Peyer's patch (tissue), 4 donors: ENCODE results near the gene ELF1. TPM values are rescaled to one million over a fixed set of nuclear protein-coding genes. Genes with fewer than 3 reads are reported as not detected.

Experiments used
- DNase-seq, 3 donors: peaks; one replicate each; pipeline ENCODE4 v3.0.0-alpha.2; 2017 to 2019
- H3K27ac ChIP-seq, 4 donors: fragments of 200-600 bp; sonication (generic); one replicate each; pipeline ENCODE4 v1.5.1; 2016 to 2019
- H3K27me3 ChIP-seq, 2 donors: fragments of 200-600 bp; sonication (generic); one replicate each; pipeline ENCODE4 v1.5.1; 2019
- H3K36me3 ChIP-seq, 3 donors: fragments of 200-600 bp; sonication (generic); one replicate each; pipeline ENCODE4 v1.5.1; 2016 to 2019
- H3K4me1 ChIP-seq, 4 donors: fragments of 200-600 bp; sonication (generic); one replicate each; pipeline ENCODE4 v1.5.1; 2016 to 2019
- H3K4me3 ChIP-seq, 4 donors: fragments of 200-600 bp; sonication (generic); 1 replicate in 3 of 4; 2 replicates in 1 of 4; pipeline ENCODE4 v1.5.1; 2016 to 2019; ENCODE audit warnings: mild to moderate bottlenecking in 1 of 4
- H3K9me3 ChIP-seq, 4 donors: fragments of 200-600 bp; sonication (generic); one replicate each; pipeline ENCODE4 v1.5.1; 2016 to 2019; ENCODE audit warnings: mild to moderate bottlenecking in 1 of 4
- POLR2A ChIP-seq, 2 donors: fragments of 450-650 bp; IDR thresholded peaks; one replicate each; pipeline ENCODE4 v1.5.1; 2017; ENCODE audit warnings: antibody characterized with exemption in 2 of 2, mild to moderate bottlenecking in 2 of 2, moderate library complexity in 2 of 2
- total RNA-seq, 4 donors: library from RNA; depleted of rRNA; stranded (reverse); fragments of >200 nt; gene quantifications; one replicate each; pipeline ENCODE4 v1.1.0, GENCODE V29; 2016
- TF ChIP-seq, protein P1 (sequence below), 6 experiments: fragments of 450-650 bp in 4 of 6; fragments of 200-600 bp in 2 of 6; sonication (generic) in 1 of 6; IDR thresholded peaks; one replicate each; pipeline ENCODE4 v1.5.1; 2017 to 2019; ENCODE audit warnings: antibody characterized with exemption in 6 of 6, mild to moderate bottlenecking in 3 of 6, moderate library complexity in 1 of 6

Gene ELF1
- total RNA-seq, 4 donors from 2014 or later, result 77.7 to 145 (median 106) TPM

DNA sequence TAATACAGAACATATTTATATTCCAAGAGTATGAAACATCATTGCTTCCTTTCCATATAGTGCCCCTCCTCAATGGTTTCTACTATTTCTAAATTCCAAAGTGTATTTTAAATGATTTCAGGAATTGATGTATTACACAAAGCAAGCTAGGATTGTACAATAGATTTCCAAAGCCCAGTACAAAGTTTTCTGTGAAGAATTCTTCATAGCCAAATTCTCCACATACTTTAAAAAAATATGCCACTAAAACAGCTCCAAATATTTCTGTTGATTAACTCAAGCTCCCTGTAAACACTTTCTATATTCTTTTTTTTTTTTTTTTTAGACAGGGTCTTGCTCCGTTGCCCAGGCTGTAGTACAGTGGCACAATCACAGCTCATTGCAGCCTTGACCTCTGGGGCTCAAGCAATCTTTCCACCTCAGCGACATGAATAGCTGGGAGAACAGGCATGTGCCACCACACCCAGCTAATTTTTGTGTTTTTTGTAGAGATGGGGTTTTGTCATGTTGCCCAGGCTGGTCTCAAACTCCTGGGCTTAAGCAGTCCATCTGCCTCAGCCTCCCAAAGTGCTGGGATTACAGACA is 50.6 kb downstream of the ELF1 start:
- no peak for DNase-seq
- Histone ChIP-seq H3K4me3 (no peak overlapping the region), H3K27ac (no peak overlapping the region), H3K4me1 (peaks cover 0 to 71% (median 21%) of the 10 kb centered on the region in 4 donors), H3K27me3 (no peaks in the 10 kb centered on the region), H3K9me3 (no peaks in the 10 kb centered on the region), H3K36me3 (no peaks in the 10 kb centered on the region)
- TF ChIP-seq POLR2A (IDR thresholded peaks at IDR 0.05), result no peak
- TF ChIP-seq, protein P1, sequence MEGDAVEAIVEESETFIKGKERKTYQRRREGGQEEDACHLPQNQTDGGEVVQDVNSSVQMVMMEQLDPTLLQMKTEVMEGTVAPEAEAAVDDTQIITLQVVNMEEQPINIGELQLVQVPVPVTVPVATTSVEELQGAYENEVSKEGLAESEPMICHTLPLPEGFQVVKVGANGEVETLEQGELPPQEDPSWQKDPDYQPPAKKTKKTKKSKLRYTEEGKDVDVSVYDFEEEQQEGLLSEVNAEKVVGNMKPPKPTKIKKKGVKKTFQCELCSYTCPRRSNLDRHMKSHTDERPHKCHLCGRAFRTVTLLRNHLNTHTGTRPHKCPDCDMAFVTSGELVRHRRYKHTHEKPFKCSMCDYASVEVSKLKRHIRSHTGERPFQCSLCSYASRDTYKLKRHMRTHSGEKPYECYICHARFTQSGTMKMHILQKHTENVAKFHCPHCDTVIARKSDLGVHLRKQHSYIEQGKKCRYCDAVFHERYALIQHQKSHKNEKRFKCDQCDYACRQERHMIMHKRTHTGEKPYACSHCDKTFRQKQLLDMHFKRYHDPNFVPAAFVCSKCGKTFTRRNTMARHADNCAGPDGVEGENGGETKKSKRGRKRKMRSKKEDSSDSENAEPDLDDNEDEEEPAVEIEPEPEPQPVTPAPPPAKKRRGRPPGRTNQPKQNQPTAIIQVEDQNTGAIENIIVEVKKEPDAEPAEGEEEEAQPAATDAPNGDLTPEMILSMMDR (IDR thresholded peaks at IDR 0.05), result no peak

DNA sequence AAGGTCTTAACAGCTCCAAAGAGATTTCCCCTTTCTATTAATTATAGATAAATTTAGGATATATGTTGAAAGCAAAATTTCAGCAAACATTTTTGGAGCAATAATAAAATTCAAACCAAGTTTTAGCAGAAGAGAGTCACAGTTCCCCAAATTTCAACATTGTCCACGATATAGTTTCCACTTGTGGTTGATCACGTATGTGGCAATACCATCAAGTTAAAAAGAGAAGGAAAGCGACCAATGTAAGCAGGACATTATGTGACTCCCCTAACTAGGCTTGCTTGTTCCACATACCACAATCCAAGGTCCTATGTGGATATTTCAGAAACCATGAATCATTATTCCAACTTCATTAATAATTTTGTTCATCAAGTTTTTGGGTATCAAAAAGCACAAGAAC is 52.8 kb downstream of the ELF1 start:
- Histone ChIP-seq H3K9me3 (no peaks in the 10 kb centered on the region), H3K4me1 (peaks cover 0 to 63% (median 22%) of the 10 kb centered on the region in 4 donors), H3K27me3 (no peaks in the 10 kb centered on the region), H3K27ac (no peak overlapping the region), H3K4me3 (no peak overlapping the region), H3K36me3 (no peaks in the 10 kb centered on the region)
- TF ChIP-seq POLR2A (IDR thresholded peaks at IDR 0.05), result no peak
- TF ChIP-seq, protein P1 (IDR thresholded peaks at IDR 0.05), result no peak
- no peak for DNase-seq

DNA sequence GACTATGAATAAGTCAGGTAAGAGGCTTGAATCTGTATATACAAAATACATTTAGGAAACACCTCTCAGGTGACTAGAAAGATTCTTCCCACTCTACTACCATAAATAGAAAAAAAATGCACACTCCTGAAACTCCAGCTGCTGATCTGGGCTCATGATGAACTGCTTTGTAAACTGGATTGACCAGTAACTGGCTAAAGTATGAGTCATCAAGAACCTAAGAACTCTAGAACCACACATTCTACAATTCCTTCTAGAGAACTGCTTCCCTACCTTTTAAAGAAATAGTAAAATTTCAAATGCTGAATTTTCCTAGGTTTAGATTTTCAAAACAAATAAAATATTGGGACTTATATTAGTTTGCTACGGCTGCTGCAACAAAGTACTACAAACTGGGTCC is 55.2 kb downstream of the ELF1 start:
- H3K36me3 ChIP-seq, result peaks cover 0 to 3% (median 0%) of the 10 kb centered on the region in 3 donors
- no peaks in the 10 kb centered on the region for H3K9me3 ChIP-seq
- no peak for DNase-seq
- TF ChIP-seq, protein P1 (IDR thresholded peaks at IDR 0.05), result no peak
- TF ChIP-seq POLR2A (IDR thresholded peaks at IDR 0.05), result no peak
- no peaks in the 10 kb centered on the region for H3K27me3 ChIP-seq
- H3K4me1 ChIP-seq, result peaks cover 0 to 48% (median 16%) of the 10 kb centered on the region in 4 donors
- no peak overlapping the region for H3K27ac ChIP-seq
- H3K4me3 ChIP-seq, result no peak overlapping the region

DNA sequence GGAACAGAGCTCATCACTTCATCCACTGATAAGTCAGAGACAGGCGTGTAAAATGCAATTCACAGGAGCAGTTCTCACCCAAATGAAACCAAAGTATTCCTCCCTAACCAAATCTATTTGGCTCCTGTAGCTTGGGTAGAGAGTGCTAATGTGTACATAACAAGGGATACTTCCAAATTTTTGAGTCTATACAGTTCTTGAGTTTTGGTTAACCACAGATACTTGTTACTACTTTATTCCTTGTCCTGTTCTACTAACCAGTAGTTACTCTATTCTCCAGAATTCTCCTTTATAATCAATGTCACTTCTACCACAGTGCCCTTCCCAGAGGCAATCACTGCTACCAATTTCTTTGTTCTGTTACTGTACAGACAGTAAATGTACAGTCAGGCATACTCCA is 57.3 kb downstream of the ELF1 start:
- H3K27me3 ChIP-seq, result no peaks in the 10 kb centered on the region
- H3K4me3 ChIP-seq, result no peak overlapping the region
- H3K36me3 ChIP-seq, result peaks cover 0 to 20% (median 3%) of the 10 kb centered on the region in 3 donors
- DNase-seq, result no peak
- no peaks in the 10 kb centered on the region for H3K9me3 ChIP-seq
- H3K4me1 ChIP-seq, result peaks cover 0 to 38% (median 12%) of the 10 kb centered on the region in 4 donors
- TF ChIP-seq, protein P1 (IDR thresholded peaks at IDR 0.05), result no peak
- TF ChIP-seq POLR2A (IDR thresholded peaks at IDR 0.05), result no peak
- no peak overlapping the region for H3K27ac ChIP-seq

DNA sequence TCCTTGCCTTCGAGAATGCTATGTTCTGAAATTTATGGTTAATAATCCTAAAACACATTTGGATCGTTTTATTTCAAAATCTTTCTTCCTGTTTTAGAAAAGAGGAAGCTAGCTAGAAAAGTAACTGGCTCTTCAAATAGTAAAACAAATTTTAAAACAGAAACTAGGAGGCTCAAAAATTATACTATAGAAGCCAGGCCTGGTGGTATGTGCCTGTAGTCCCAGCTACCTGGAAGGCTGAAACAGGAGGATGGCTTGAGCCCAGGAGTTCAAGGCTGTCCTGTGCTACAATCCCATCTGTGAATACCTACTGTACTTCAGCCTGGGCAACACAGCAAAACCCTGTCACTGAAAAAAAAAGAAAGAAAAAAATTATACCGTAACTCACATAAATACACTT is 57.9 kb downstream of the ELF1 start:
- Histone ChIP-seq H3K9me3 (no peaks in the 10 kb centered on the region), H3K27me3 (no peaks in the 10 kb centered on the region), H3K27ac (no peak overlapping the region), H3K4me3 (no peak overlapping the region), H3K36me3 (peaks cover 0 to 20% (median 3%) of the 10 kb centered on the region in 3 donors), H3K4me1 (peaks cover 0 to 38% (median 12%) of the 10 kb centered on the region in 4 donors)
- DNase-seq, result no peak
- no peak for TF ChIP-seq POLR2A (IDR thresholded peaks at IDR 0.05)
- TF ChIP-seq, protein P1 (IDR thresholded peaks at IDR 0.05), result no peak
